ENCODE data around the gene CDK2AP2.

DNA sequence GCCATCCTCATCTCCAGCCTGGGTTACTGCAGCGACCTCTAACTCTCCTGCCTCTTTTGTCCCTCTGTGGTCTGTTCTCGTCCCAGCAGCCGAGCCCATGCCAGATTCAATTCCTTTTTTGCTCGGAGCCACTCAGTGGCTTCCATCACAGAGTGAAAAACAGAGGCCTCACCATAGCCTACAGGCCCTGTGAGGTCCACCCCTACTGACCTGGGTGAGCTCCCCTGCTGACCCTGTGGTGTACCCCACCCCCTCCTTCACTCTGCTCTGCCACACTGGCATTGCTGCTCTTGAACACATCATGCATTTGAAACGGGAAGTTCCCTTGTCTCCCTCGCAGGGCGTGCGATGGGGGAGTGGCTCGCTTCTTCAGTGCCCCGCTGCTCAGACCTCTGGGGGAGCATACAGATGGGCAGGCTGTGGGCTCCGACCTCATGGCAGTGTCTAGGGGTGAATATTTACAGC lies 23.1 kb downstream of the CDK2AP2 start:
- no peak for TF ChIP-seq EZH2 (IDR thresholded peaks at IDR 0.05; ENCODE audit: insufficient read depth, low read length)
- TF ChIP-seq, protein P1, sequence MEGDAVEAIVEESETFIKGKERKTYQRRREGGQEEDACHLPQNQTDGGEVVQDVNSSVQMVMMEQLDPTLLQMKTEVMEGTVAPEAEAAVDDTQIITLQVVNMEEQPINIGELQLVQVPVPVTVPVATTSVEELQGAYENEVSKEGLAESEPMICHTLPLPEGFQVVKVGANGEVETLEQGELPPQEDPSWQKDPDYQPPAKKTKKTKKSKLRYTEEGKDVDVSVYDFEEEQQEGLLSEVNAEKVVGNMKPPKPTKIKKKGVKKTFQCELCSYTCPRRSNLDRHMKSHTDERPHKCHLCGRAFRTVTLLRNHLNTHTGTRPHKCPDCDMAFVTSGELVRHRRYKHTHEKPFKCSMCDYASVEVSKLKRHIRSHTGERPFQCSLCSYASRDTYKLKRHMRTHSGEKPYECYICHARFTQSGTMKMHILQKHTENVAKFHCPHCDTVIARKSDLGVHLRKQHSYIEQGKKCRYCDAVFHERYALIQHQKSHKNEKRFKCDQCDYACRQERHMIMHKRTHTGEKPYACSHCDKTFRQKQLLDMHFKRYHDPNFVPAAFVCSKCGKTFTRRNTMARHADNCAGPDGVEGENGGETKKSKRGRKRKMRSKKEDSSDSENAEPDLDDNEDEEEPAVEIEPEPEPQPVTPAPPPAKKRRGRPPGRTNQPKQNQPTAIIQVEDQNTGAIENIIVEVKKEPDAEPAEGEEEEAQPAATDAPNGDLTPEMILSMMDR (IDR thresholded peaks at IDR 0.05; ENCODE audit: insufficient read depth, low read depth, low read length), result no peak

Measured in astrocyte (in vitro differentiated cells and primary cell).